A549 (cell line): ENCODE data around the gene DIO3. TPM values are rescaled to one million over a fixed set of nuclear protein-coding genes. Genes with fewer than 3 reads are reported as not detected.

Experiments used
- ATAC-seq, 2 experiments: fragments of 200-7000 bp in 1 of 2; fragments of >200 bp in 1 of 2; cut with Nextera tagmentation in 1 of 2; cut with Tn5 transposase in 1 of 2; 3 replicates each; pipeline versions ENCODE4 v1.8.0 to v1.9.1; 2018 to 2020; ENCODE audit warnings: mild to moderate bottlenecking in 1 of 2, moderate library complexity in 1 of 2
- CTCF ChIA-PET: fragments of 300-600 bp; sonication (Branson Sonifier 250); formaldehyde crosslinking; extraction: SDS; loops from one replicate; lab custom pipeline; 2021; ENCODE audit warnings: antibody characterized with exemption, inconsistent platforms; lab: Yijun Ruan, JAX
- POLR2A ChIA-PET: fragments of 350-600 bp; formaldehyde crosslinking; extraction: SDS; loops from one replicate; lab custom pipeline; 2021; ENCODE audit warnings: antibody characterized with exemption, inconsistent platforms; lab: Yijun Ruan, JAX
- DNase-seq, 2 experiments: peaks; one replicate each; pipeline versions ENCODE4 v3.0.0 to v3.0.0-alpha.2; 2011 to 2016; ENCODE audit warnings: low read depth in 1 of 2, low spot score in 1 of 2
- FAIRE-seq: peaks from 2 replicates; lab custom pipeline; 2011; peaks lifted over from hg19 to GRCh38; lab: Jason Lieb, UNC
- H3K27ac ChIP-seq, 2 experiments: fragments of >200 bp; sonication (Bioruptor Twin); formaldehyde crosslinking; 3 replicates each; pipeline ENCODE4 v1.5.1; 2016 to 2017
- H3K4me1 ChIP-seq: fragments of >200 bp; sonication (Bioruptor Twin); formaldehyde crosslinking; 3 replicates; pipeline ENCODE4 v1.6.1; 2016
- H3K4me2 ChIP-seq: fragments of >200 bp; sonication (Bioruptor Twin); formaldehyde crosslinking; 3 replicates; pipeline ENCODE4 v1.6.1; 2016
- H3K4me3 ChIP-seq: fragments of >200 bp; sonication (Bioruptor Twin); formaldehyde crosslinking; 3 replicates; pipeline ENCODE4 v1.5.1; 2016
- H3K9me3 ChIP-seq: fragments of >200 bp; sonication (Bioruptor Twin); formaldehyde crosslinking; 3 replicates; pipeline ENCODE4 v1.6.1; 2016
- BHLHE40 ChIP-seq: IDR thresholded peaks from 2 replicates; pipeline ENCODE4 v1.6.1; 2012; ENCODE audit warnings: low read depth, low read length, inconsistent platforms
- CHD2 ChIP-seq: fragments of 150-350 bp; IDR thresholded peaks from 2 replicates; pipeline ENCODE4 v1.6.1; 2014; ENCODE audit warnings: low read length; ENCODE audit not compliant: partially characterized antibody
- EHMT2 ChIP-seq: fragments of 200-600 bp; sonication (generic); IDR thresholded peaks from 2 replicates; pipeline ENCODE4 v1.6.1; 2016; ENCODE audit warnings: antibody characterized with exemption, low read depth, mild to moderate bottlenecking, moderate library complexity
- ELK1 ChIP-seq: fragments of 150-350 bp; IDR thresholded peaks from 2 replicates; pipeline ENCODE4 v1.6.1; 2014; ENCODE audit warnings: low read depth, mild to moderate bottlenecking, low read length
- EP300 ChIP-seq, 2 experiments: fragments of >200 bp; sonication (Bioruptor Twin); formaldehyde crosslinking; IDR thresholded peaks; 2 replicates in 1 of 2; 3 replicates in 1 of 2; pipeline ENCODE4 v1.6.1; 2016 to 2017
- FOSB ChIP-seq: fragments of 250-450 bp; sonication (Bioruptor Pico); IDR thresholded peaks from 2 replicates; pipeline ENCODE4 v1.5.0; 2020; ENCODE audit warnings: mild to moderate bottlenecking, moderate library complexity
- FOSL2 ChIP-seq, 2 experiments: fragments of 450-650 bp in 1 of 2; fragments of >200 bp in 1 of 2; sonication (Bioruptor Twin) in 1 of 2; formaldehyde crosslinking; IDR thresholded peaks; 2 replicates each; pipeline versions ENCODE4 v1.5.0 to v1.6.1; 2016 to 2020; ENCODE audit warnings: mild to moderate bottlenecking in 1 of 2, moderate library complexity in 1 of 2
- GATA3 ChIP-seq: IDR thresholded peaks from 2 replicates; pipeline ENCODE4 v1.6.1; 2012; ENCODE audit warnings: borderline replicate concordance
- HOXB5 ChIP-seq: fragments of 250-450 bp; sonication (Bioruptor Pico); IDR thresholded peaks from 2 replicates; pipeline ENCODE4 v1.5.0; 2020; ENCODE audit warnings: mild to moderate bottlenecking, moderate library complexity
- JUN ChIP-seq, 2 experiments: fragments of >200 bp; sonication (Bioruptor Twin); formaldehyde crosslinking; IDR thresholded peaks; 2 replicates in 1 of 2; 3 replicates in 1 of 2; pipeline ENCODE4 v1.6.1; 2016 to 2017
- JUNB ChIP-seq: fragments of >200 bp; sonication (Bioruptor Twin); formaldehyde crosslinking; IDR thresholded peaks from 2 replicates; pipeline ENCODE4 v1.6.1; 2016
- KDM5A ChIP-seq: fragments of 200-600 bp; sonication (generic); IDR thresholded peaks from 2 replicates; pipeline ENCODE4 v1.6.1; 2016; ENCODE audit warnings: antibody characterized with exemption, mild to moderate bottlenecking
- MAFK ChIP-seq: fragments of 450-650 bp; IDR thresholded peaks from 2 replicates; pipeline ENCODE4 v1.6.1; 2014; ENCODE audit not compliant: partially characterized antibody
- NFE2L2 ChIP-seq: fragments of 150-350 bp; conservative IDR thresholded peaks from 2 replicates; pipeline ENCODE4 v1.6.1; 2014; ENCODE audit warnings: low read length
- PBX3 ChIP-seq: IDR thresholded peaks from 2 replicates; pipeline ENCODE4 v1.6.1; 2012
- POLR2AphosphoS2 ChIP-seq: conservative IDR thresholded peaks from 2 replicates; pipeline ENCODE4 v1.6.1; 2012; ENCODE audit warnings: low read length, improper control_type of control experiment, inconsistent platforms
- RAD21 ChIP-seq, 2 experiments: fragments of >200 bp in 1 of 2; sonication (Bioruptor Twin) in 1 of 2; formaldehyde crosslinking in 1 of 2; IDR thresholded peaks in 1 of 2; conservative IDR thresholded peaks in 1 of 2; 2 replicates in 1 of 2; 3 replicates in 1 of 2; pipeline ENCODE4 v1.6.1; 2012 to 2018; ENCODE audit warnings: inconsistent platforms in 1 of 2
- RFX5 ChIP-seq: fragments of 450-650 bp; IDR thresholded peaks from 2 replicates; pipeline ENCODE4 v1.7.1; 2014; ENCODE audit warnings: antibody characterized with exemption, mild to moderate bottlenecking, moderate library complexity
- ZFP36 ChIP-seq: fragments of 450-650 bp; IDR thresholded peaks from 2 replicates; pipeline ENCODE4 v1.6.1; 2014; ENCODE audit warnings: borderline replicate concordance; ENCODE audit not compliant: partially characterized antibody
- WGBS: methylation state at CpG from one replicate; pipeline ENCODE4 v1.1.6; 2017; ENCODE audit errors: missing lambda C conversion rate; 5-methylcytosine and 5-hydroxymethylcytosine counted together
- polyA plus RNA-seq, 4 experiments: library from polyadenylated mRNA; depleted of rRNA in 3 of 4; stranded (reverse); fragments of >200 nt; fragmentation: RNase III in 1 of 4; extraction: RNeasy Plus Mini Kit Qiagen cat#74134 plus additional on column Dnase treatment in 1 of 4; gene quantifications; 2 replicates in 3 of 4; 3 replicates in 1 of 4; pipeline ENCODE4 v1.2.3, GENCODE V29; 2011 to 2017
- TF ChIP-seq, protein P1 (sequence below): fragments of 450-650 bp; IDR thresholded peaks from 2 replicates; pipeline ENCODE4 v1.6.1; 2014; ENCODE audit warnings: antibody characterized with exemption
- TF ChIP-seq, protein P2 (sequence below): IDR thresholded peaks from 2 replicates; pipeline ENCODE4 v1.6.1; 2012; ENCODE audit warnings: low read depth, borderline replicate concordance
- TF ChIP-seq, protein P3 (sequence below): fragments of 250-450 bp; sonication (Bioruptor Pico); IDR thresholded peaks from 2 replicates; pipeline ENCODE4 v1.5.0; 2020; ENCODE audit warnings: low read depth, mild to moderate bottlenecking, moderate library complexity

The DIO3 gene
- polyA plus RNA-seq, 2 of the 4 experiments (the other 2 are of a cell fraction) = 0.04 to 0.09 TPM

DNA sequence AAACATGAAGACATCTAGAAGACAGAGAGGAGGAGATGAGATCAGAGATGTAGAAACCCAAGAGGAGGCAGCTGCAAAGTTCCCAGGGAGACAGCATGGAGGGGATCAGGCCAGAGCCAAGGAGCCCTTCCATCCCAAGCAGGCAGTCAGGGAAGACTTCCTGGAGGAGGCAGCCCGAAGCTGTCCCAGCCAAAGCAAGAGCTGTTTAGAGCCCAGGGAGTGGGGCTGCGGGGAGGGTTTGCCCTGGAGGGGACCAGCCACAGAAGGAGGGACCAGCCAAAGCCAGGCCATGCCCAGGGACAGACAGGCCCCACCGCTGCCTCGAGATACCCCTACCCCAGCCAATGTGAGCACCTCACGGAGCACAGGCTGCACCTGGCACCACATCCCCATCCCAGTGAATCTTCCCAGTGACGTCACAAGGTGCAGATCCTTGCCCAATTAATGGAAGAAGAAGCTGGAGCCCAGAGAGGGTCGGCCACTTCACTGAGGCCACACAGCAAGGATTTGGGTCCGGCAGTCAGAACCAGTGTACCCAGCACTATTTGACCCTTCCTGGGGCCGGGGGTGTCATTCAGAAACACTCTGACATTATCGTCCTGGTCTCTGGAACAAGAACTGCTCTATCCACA is 14.1 kb upstream of the DIO3 start:
- TF ChIP-seq POLR2AphosphoS2 (no peak), ZFP36 (peak; percentile 91), MAFK (no peak), EP300 (IDR thresholded peaks at IDR 0.05) (no peak), GATA3 (no peak), JUNB (no peak), NFE2L2 (no peak), BHLHE40 (no peak)
- TF ChIP-seq, all 56 proteins: peak for 1
- Histone ChIP-seq H3K4me2 (no peak overlapping the region), H3K4me3 (no peak overlapping the region), H3K27ac (0 out of 6 replicates have a peak overlapping the region, but pooled peaks of 1 of the 2 experiments have one; percentile 20), H3K9me3 (peaks cover 12% of the 10 kb centered on the region; the same call in 1 of the 3 replicates), H3K4me1 (peaks cover 5% of the 10 kb centered on the region)
- no peak for DNase-seq
- CTCF ChIA-PET = interaction anchor here (1.1 kb wide), 1 partner anchor 312 kb away, joined by 3 read pairs; no protein-coding TSS in a partner anchor
- FAIRE-seq = no peak
- 73% methylated on average over 8 of the region's 10 CpGs for WGBS
- no peak for ATAC-seq
- POLR2A ChIA-PET = no interaction called here

DNA sequence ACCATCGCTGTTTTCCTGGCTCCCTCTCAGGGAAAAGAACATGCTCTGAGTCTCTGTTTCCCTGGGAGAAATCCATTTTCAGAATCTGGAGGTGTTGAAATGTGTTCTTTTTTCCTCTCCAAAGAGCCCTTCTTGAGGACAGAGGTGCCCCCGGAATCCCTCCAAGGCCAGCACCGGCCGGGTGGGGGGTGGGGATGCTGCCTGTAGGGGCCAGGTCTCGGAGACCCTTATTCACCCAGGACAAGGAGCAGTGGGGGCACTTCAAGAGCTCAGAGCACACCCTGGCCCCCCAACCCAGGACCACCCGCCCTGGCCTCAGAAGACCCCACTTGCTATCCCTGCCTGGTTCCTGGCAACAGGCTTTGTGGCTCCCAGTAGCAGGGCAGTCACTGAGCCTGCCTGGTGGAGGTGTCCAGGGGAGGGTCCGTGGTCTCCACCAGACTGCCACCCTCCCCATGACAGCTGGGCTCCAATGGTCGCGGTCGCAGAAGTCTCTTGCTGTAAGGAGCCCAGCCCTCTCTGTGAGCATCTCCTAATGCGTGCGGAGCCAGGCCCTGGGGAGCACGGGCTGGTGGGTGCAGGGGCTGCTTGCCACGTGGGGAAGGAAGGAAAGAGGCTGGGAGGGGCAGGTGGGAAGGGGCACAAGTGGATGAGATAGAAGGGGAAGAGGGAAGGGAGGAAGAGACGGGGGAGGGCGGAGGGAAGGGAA is 13.2 kb upstream of the DIO3 start:
- ChIA-PET CTCF (interaction anchor here (1.0 to 1.5 kb wide), 2 partner anchors 79 to 313 kb away, joined by 3 to 4 read pairs; no protein-coding TSS in a partner anchor), POLR2A (no interaction called here)
- Histone ChIP-seq H3K27ac (peak overlapping the region in 1 of 2 experiments; percentile 64; a peak in 3 of 6 replicates), H3K4me3 (no peak overlapping the region), H3K4me1 (peaks cover 14% of the 10 kb centered on the region), H3K4me2 (no peak overlapping the region), H3K9me3 (peaks cover 12% of the 10 kb centered on the region; the same call in 1 of the 3 replicates)
- no peak for ATAC-seq
- FAIRE-seq = no peak
- TF ChIP-seq ELK1 (no peak), MAFK (no peak), KDM5A (no peak), RFX5 (no peak), FOSL2 (IDR thresholded peaks at IDR 0.05) (no peak), FOSL2 (CRISPR knock-in tag; IDR thresholded peaks at IDR 0.05) (no peak), PBX3 (no peak), CHD2 (no peak), EHMT2 (no peak), RAD21 (conservative IDR thresholded peaks at IDR 0.05 in 1 of 2, IDR thresholded peaks at IDR 0.05 in 1 of 2) (no peak), FOSB (CRISPR knock-in tag) (no peak), JUN (IDR thresholded peaks at IDR 0.05) (no peak), HOXB5 (no peak), GATA3 (no peak)
- TF ChIP-seq, protein P1, sequence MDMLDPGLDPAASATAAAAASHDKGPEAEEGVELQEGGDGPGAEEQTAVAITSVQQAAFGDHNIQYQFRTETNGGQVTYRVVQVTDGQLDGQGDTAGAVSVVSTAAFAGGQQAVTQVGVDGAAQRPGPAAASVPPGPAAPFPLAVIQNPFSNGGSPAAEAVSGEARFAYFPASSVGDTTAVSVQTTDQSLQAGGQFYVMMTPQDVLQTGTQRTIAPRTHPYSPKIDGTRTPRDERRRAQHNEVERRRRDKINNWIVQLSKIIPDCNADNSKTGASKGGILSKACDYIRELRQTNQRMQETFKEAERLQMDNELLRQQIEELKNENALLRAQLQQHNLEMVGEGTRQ = no peak
- TF ChIP-seq, protein P2, sequence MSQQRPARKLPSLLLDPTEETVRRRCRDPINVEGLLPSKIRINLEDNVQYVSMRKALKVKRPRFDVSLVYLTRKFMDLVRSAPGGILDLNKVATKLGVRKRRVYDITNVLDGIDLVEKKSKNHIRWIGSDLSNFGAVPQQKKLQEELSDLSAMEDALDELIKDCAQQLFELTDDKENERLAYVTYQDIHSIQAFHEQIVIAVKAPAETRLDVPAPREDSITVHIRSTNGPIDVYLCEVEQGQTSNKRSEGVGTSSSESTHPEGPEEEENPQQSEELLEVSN = no peak
- TF ChIP-seq, protein P3, sequence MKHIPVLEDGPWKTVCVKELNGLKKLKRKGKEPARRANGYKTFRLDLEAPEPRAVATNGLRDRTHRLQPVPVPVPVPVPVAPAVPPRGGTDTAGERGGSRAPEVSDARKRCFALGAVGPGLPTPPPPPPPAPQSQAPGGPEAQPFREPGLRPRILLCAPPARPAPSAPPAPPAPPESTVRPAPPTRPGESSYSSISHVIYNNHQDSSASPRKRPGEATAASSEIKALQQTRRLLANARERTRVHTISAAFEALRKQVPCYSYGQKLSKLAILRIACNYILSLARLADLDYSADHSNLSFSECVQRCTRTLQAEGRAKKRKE (CRISPR knock-in tag) = no peak
- no peak for DNase-seq
- WGBS = 86% methylated on average over 4 of the region's 16 CpGs
